A673 (cell line): Measurements from ENCODE around the gene FAM124A.

Experiments
- EZH2 ChIP-seq: fragments of 200-600 bp; sonication (generic); IDR thresholded peaks from 2 replicates; pipeline ENCODE4 v1.6.1; 2017; ENCODE audit warnings: borderline replicate concordance, low read depth, mild to moderate bottlenecking, mixed read lengths, antibody characterized with exemption, low read length; ENCODE audit not compliant: poor library complexity, severe bottlenecking
- TF ChIP-seq, protein P1 (sequence below): fragments of 300-800, 200-600 bp; sonication (generic); conservative IDR thresholded peaks from 2 replicates; pipeline ENCODE4 v1.5.1; 2017; ENCODE audit warnings: low read depth, mild to moderate bottlenecking, antibody characterized with exemption, low read length, moderate library complexity, mixed read lengths

DNA sequence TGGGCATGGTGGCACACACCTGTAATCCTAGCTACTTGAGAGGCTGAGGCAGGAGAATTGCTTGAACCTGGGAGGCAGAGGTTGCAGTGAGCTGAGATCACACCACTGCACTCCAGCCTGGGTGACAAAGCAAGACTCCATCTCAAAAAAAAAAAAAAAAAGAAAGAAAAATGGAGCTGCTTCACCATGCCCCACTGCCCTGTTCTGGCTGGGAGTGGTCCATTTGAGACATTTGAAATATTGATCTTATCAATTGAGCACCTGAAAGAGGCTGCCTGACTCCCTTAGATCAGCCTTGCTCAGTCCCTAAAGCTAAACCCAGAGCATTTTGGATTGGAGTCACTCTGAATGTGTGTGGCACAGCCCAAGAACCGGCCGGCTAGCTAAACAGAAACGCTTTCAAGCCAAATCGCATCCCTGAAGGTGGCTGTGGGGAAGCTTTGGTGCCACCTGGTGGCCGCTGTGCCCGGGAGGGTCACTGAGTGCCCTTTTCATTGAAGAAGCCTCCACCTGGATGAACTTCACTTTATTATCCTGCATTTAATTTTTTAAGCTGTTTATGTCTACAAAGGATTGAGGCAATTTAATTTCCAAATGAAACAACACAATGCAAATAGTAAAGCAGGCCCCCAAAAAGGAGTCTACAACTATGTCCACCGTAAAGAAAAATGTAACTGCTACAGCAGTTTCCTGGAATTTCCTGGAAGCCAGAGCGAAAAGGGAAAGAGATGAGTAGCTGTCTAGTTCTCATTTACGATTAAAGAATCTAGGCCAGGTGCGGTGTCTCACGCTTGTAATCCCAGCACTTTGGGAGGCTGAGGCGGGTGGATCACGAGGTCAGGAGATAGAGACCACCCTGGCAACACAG, 64.2 kb downstream of the FAM124A start:
- TF ChIP-seq, protein P1, sequence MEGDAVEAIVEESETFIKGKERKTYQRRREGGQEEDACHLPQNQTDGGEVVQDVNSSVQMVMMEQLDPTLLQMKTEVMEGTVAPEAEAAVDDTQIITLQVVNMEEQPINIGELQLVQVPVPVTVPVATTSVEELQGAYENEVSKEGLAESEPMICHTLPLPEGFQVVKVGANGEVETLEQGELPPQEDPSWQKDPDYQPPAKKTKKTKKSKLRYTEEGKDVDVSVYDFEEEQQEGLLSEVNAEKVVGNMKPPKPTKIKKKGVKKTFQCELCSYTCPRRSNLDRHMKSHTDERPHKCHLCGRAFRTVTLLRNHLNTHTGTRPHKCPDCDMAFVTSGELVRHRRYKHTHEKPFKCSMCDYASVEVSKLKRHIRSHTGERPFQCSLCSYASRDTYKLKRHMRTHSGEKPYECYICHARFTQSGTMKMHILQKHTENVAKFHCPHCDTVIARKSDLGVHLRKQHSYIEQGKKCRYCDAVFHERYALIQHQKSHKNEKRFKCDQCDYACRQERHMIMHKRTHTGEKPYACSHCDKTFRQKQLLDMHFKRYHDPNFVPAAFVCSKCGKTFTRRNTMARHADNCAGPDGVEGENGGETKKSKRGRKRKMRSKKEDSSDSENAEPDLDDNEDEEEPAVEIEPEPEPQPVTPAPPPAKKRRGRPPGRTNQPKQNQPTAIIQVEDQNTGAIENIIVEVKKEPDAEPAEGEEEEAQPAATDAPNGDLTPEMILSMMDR: peak; percentile 95
- TF ChIP-seq EZH2: no peak
